ENCODE results near the gene HOXC6. TPM values are rescaled to one million over a fixed set of nuclear protein-coding genes. Genes with fewer than 3 reads are reported as not detected.

HOXC6 gene
- total and polyA plus RNA-seq, 10 of the 15 experiments (the other 5 are each of a cell fraction or from before 2014, with no cell fraction given): 0.02 to 0.55 (median 0.45) TPM; not detected in 4

DNA sequence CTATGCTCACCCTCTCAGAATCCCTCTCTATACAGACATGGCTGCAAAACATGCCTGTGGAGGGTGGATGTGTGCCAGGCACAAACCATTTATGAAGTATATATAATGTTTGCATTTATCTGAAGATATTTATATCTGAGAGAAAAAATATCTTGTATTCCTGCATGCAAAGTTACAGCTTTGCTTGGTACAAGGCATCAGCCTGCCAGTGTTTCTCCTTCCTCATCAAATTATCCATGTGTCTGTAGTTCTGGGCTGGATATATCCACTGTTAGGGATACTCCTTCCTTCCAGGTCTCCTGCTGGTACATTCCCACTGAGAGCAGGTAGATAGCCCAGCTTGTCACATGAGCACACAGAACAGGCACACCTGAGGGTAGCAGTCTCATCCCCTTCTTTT, 37.4 kb downstream of the HOXC6 start (continued):
- TF ChIP-seq, protein P1, sequence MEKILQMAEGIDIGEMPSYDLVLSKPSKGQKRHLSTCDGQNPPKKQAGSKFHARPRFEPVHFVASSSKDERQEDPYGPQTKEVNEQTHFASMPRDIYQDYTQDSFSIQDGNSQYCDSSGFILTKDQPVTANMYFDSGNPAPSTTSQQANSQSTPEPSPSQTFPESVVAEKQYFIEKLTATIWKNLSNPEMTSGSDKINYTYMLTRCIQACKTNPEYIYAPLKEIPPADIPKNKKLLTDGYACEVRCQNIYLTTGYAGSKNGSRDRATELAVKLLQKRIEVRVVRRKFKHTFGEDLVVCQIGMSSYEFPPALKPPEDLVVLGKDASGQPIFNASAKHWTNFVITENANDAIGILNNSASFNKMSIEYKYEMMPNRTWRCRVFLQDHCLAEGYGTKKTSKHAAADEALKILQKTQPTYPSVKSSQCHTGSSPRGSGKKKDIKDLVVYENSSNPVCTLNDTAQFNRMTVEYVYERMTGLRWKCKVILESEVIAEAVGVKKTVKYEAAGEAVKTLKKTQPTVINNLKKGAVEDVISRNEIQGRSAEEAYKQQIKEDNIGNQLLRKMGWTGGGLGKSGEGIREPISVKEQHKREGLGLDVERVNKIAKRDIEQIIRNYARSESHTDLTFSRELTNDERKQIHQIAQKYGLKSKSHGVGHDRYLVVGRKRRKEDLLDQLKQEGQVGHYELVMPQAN (conservative IDR thresholded peaks at IDR 0.05): no peak
- TF ChIP-seq, protein P2, sequence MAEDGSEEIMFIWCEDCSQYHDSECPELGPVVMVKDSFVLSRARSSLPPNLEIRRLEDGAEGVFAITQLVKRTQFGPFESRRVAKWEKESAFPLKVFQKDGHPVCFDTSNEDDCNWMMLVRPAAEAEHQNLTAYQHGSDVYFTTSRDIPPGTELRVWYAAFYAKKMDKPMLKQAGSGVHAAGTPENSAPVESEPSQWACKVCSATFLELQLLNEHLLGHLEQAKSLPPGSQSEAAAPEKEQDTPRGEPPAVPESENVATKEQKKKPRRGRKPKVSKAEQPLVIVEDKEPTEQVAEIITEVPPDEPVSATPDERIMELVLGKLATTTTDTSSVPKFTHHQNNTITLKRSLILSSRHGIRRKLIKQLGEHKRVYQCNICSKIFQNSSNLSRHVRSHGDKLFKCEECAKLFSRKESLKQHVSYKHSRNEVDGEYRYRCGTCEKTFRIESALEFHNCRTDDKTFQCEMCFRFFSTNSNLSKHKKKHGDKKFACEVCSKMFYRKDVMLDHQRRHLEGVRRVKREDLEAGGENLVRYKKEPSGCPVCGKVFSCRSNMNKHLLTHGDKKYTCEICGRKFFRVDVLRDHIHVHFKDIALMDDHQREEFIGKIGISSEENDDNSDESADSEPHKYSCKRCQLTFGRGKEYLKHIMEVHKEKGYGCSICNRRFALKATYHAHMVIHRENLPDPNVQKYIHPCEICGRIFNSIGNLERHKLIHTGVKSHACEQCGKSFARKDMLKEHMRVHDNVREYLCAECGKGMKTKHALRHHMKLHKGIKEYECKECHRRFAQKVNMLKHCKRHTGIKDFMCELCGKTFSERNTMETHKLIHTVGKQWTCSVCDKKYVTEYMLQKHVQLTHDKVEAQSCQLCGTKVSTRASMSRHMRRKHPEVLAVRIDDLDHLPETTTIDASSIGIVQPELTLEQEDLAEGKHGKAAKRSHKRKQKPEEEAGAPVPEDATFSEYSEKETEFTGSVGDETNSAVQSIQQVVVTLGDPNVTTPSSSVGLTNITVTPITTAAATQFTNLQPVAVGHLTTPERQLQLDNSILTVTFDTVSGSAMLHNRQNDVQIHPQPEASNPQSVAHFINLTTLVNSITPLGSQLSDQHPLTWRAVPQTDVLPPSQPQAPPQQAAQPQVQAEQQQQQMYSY (CRISPR knock-in tag; IDR thresholded peaks at IDR 0.05): no peak
- TF ChIP-seq, protein P3, sequence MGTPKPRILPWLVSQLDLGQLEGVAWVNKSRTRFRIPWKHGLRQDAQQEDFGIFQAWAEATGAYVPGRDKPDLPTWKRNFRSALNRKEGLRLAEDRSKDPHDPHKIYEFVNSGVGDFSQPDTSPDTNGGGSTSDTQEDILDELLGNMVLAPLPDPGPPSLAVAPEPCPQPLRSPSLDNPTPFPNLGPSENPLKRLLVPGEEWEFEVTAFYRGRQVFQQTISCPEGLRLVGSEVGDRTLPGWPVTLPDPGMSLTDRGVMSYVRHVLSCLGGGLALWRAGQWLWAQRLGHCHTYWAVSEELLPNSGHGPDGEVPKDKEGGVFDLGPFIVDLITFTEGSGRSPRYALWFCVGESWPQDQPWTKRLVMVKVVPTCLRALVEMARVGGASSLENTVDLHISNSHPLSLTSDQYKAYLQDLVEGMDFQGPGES (IDR thresholded peaks at IDR 0.05): no peak
- TF ChIP-seq ZNF622 (IDR thresholded peaks at IDR 0.05): no peak
- TF ChIP-seq MXI1 (IDR thresholded peaks at IDR 0.05; ENCODE audit: low read depth, low read length): no peak
- TF ChIP-seq PAX5 (IDR thresholded peaks at IDR 0.05; ENCODE audit: borderline replicate concordance, low read depth, low read length): no peak
- no peak for TF ChIP-seq LARP7 (IDR thresholded peaks at IDR 0.05)
- TF ChIP-seq CREB1 (IDR thresholded peaks at IDR 0.05; ENCODE audit: low read depth): no peak

Measured in GM12878 (cell line).